AG09309 (cell line): ENCODE data around the gene ABCB11.

Experiments
- DNase-seq: peaks from one replicate; pipeline ENCODE4 v3.0.0-alpha.2; 2010; ENCODE audit warnings: low read depth
- H3K4me3 ChIP-seq: 2 replicates; pipeline ENCODE4 v1.5.1; 2011; ENCODE audit warnings: mild to moderate bottlenecking, low read depth, low read length, moderate library complexity; ENCODE audit not compliant: control insufficient read depth
- TF ChIP-seq, protein P1 (sequence below): IDR thresholded peaks from 2 replicates; pipeline ENCODE4 v1.5.1; 2011; ENCODE audit warnings: mild to moderate bottlenecking, low read depth, low read length, inconsistent platforms; ENCODE audit not compliant: insufficient read depth, control insufficient read depth; ENCODE audit errors: missing control alignments

ABCB11 gene

DNA sequence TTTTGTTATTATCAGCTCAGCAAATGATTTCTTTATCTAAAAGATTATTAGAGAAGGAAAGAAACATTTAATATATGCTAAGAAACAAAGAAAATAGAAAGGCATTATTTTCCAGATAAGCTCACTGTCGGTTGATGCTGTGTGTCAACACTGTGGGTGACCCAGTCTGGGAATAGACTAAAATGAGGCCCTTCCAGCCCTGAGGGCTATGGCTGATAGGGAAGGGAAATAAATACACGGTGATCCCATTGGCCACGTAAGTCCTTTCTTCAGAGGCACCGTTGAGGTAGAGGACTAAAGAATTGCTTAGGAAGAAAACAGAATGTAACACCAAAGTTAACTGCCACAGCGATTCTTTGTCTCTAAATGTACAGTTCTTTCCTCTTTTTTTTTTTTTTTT is 1.8 kb downstream of the ABCB11 start:
- no peak for DNase-seq
- TF ChIP-seq, protein P1, sequence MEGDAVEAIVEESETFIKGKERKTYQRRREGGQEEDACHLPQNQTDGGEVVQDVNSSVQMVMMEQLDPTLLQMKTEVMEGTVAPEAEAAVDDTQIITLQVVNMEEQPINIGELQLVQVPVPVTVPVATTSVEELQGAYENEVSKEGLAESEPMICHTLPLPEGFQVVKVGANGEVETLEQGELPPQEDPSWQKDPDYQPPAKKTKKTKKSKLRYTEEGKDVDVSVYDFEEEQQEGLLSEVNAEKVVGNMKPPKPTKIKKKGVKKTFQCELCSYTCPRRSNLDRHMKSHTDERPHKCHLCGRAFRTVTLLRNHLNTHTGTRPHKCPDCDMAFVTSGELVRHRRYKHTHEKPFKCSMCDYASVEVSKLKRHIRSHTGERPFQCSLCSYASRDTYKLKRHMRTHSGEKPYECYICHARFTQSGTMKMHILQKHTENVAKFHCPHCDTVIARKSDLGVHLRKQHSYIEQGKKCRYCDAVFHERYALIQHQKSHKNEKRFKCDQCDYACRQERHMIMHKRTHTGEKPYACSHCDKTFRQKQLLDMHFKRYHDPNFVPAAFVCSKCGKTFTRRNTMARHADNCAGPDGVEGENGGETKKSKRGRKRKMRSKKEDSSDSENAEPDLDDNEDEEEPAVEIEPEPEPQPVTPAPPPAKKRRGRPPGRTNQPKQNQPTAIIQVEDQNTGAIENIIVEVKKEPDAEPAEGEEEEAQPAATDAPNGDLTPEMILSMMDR = no peak
- H3K4me3 ChIP-seq = no peak overlapping the region

DNA sequence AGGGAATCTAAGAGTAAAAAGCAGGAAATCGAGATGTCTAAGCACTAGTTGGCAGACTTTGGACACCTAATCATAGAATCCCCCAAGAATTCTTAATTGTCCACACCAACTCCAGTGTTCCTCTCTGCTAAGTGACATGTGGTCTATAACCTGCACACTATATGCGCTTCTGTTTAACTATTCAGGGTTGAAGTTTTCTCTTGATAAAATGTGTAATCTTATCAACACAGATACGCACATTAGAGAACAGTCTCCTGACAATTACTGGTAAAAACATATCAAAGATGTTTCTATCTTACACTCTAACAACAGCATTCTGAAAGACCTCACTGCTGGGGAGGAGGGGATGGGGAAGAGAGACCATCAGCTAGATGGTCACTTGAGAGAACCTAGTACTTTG is 3.9 kb downstream of the ABCB11 start:
- H3K4me3 ChIP-seq = no peak overlapping the region
- DNase-seq = no peak
- TF ChIP-seq, protein P1 = no peak

DNA sequence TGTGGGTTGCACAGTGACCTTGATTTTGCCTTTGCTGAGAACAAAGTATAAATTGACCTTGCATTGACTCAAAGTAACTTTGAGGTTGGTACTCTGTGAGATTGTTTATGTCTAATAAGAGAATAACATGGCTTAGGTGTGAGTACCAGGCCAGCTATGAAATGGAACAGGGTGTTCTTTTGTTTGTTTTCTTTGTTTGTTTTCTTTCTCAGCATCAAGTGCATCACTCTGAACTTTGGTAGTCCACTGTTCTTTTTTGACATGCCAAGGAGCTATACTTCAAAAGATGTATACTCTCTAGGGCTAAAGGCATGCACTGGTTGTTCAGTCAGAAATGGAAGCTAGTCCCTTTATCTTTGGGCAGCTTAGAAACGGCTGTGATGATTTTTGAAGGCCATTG is 5.1 kb downstream of the ABCB11 start:
- no peak overlapping the region for H3K4me3 ChIP-seq
- TF ChIP-seq, protein P1 = no peak
- no peak for DNase-seq

DNA sequence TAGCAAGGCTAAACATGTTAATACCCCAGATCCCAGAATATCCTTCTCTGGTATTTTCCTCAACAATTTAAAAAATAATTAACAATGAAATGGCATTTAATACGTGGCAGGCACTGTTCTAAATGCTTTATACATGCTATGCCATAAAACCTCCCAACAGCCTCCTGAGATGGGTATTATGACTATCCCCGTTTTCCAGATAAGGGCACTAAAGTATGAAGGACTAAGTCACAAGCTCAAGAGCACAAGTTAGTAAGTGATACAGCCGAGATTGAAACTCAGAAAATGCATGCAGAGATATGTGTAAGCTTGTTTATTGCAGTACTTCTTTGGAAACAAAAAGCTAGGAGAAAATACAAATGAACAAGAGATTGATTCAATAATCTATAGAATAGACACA is 8.0 kb downstream of the ABCB11 start:
- no peak for DNase-seq
- H3K4me3 ChIP-seq = no peak overlapping the region
- TF ChIP-seq, protein P1 = no peak

DNA sequence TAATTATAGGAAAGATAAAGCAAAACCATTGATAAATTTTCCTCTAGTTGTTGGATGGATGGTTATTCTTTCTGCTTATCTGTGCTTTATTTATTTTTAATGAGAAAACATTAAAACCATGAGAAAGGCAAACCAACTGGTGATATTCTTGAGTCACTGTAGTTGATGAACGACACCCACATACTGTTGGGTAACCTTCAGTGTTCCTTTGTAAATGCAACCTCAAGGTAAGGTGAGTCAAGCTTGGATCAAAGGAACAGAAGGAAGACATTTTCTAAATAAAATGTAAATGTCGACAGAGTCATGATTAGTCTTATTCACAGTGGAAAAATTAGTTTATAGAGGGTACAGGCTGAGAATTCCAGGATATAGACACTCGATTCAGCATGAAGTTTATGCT is 12.7 kb downstream of the ABCB11 start:
- TF ChIP-seq, protein P1 = no peak
- DNase-seq = no peak
- no peak overlapping the region for H3K4me3 ChIP-seq

DNA sequence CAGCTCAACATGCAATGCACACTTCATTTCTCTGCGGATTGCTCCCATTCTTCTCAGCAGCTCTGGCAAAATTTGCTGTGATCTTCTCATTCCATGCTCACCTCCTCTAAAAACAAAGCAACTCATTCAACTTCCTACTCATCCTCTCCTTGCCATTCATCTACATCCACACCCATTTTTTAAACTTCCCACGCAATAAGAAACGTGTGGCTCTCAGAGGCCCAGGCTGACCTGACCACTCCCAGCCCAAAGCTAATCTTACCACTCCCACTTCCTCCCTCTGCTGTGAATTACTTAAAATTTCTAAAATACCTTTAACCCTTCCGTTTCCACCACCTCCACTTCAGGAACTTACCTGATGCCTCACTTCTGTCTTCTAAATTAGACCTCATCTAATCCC is 15.2 kb downstream of the ABCB11 start:
- TF ChIP-seq, protein P1 = no peak
- no peak for DNase-seq
- no peak overlapping the region for H3K4me3 ChIP-seq

DNA sequence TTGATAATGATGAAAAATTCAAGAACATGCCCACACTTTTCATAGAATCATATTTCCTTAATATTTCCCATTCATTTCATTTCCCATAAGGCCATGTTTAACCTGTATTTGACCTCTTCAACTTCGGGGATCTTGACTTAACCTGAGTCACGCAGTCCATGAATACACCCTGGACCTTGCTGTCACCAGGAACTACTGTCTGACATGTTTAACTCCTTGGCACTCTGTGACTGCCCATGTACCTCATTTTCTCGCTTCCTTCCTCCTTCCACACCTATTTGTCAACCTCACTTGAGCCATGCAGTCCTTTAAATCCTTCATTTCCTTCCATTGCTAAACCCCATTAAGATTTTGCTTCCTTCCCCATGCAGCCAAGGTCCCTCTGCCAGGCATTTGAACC is 16.3 kb downstream of the ABCB11 start:
- TF ChIP-seq, protein P1 = no peak
- H3K4me3 ChIP-seq = no peak overlapping the region
- no peak for DNase-seq
